ENCODE data around the gene CCL26. TPM values are rescaled to one million over a fixed set of nuclear protein-coding genes. Genes with fewer than 3 reads are reported as not detected.
A peak's percentile ranks its signal among the peaks of the same experiment; 100 is the strongest.

The CCL26 gene
- total RNA-seq, 2 experiments from 2014 or later, result not detected

GRCh38 chr7:75738975-75739795 lies 32.8 kb downstream of the CCL26 start:
- Histone ChIP-seq H3K27ac (ENCODE audit: low read depth in 1 of 2, low read length in 2 of 2) (peak overlapping the region; percentile 77), H3K27me3 (ENCODE audit: control insufficient read depth in 1 of 2, insufficient read depth in 2 of 2, low read length in 2 of 2) (no peaks in the 10 kb centered on the region)
- ATAC-seq (ENCODE audit: poor library complexity), result peak; percentile 91

GRCh38 chr7:75738604-75738974 lies 33.4 kb downstream of the CCL26 start, which contains the start of gene HIP1:
Gene HIP1, minus strand, starts transcription at chr7:75738941. Its CDS starts 21 bp downstream, at chr7:75738920.
- POLR2A ChIA-PET, result interaction anchor here (0.9 kb wide), 1 partner anchor 11 kb away, joined by 6 read pairs; no protein-coding TSS in a partner anchor
- peak within 1 kb of the TSS; percentile 100 for H3K4me3 Mint-ChIP-seq
- H3K9me3 Mint-ChIP-seq, result no peaks in the 10 kb centered on the region
- no peak for TF ChIP-seq CTCF (IDR thresholded peaks at IDR 0.05)
- ATAC-seq (ENCODE audit: poor library complexity) (no peak), DNase-seq (no peak)
- H3K27ac ChIP-seq (ENCODE audit: low read depth in 1 of 2, low read length in 2 of 2), result peak within 1 kb of the TSS; percentile 77
- no peaks in the 10 kb centered on the region for H3K9me3 ChIP-seq (ENCODE audit: control insufficient read depth in 1 of 2, insufficient read depth in 1 of 2, low read length in 2 of 2)
- H3K27me3 Mint-ChIP-seq, result peaks cover 4% of the 10 kb centered on the region
- peaks cover 16% of the 10 kb centered on the region for H3K4me1 Mint-ChIP-seq (ENCODE audit: low read depth)
- H3K27me3 ChIP-seq (ENCODE audit: control insufficient read depth in 1 of 2, insufficient read depth in 2 of 2, low read length in 2 of 2), result no peaks in the 10 kb centered on the region
- CTCF ChIA-PET, result interaction anchor here (1.9 kb wide), 1 partner anchor 24 kb away, joined by 13 read pairs; no protein-coding TSS in a partner anchor
- intact Hi-C loops (cut with DNase I, micrococcal nuclease), result loop anchor here in 1 of 2 experiments (2.0 to 5.0 kb wide), 3 partner anchors 174 to 654 kb away; no protein-coding TSS in a partner anchor
- peak within 1 kb of the TSS; percentile 89 for H3K27ac Mint-ChIP-seq
- no peaks in the 10 kb centered on the region for H3K36me3 ChIP-seq (ENCODE audit: insufficient read depth, low read length)
- peak within 1 kb of the TSS; percentile 82 for H3K4me3 ChIP-seq (ENCODE audit: low read length)
- H3K36me3 Mint-ChIP-seq (ENCODE audit: low read depth), result peaks cover 4% of the 10 kb centered on the region
- peaks cover 21% of the 10 kb centered on the region for H3K4me1 ChIP-seq (ENCODE audit: insufficient read depth, low read length)

More at GRCh38 chr7:75738975-75739795, 32.8 kb downstream of the CCL26 start:
- CTCF ChIA-PET, result interaction anchor here (0.8 to 1.9 kb wide), 3 partner anchors 10 to 280 kb away, joined by 3 to 13 read pairs (median 4); no protein-coding TSS in a partner anchor
- Mint-ChIP-seq H3K9me3 (no peaks in the 10 kb centered on the region), H3K36me3 (ENCODE audit: low read depth) (peaks cover 4% of the 10 kb centered on the region), H3K27me3 (peaks cover 4% of the 10 kb centered on the region), H3K4me3 (peak overlapping the region; percentile 100), H3K4me1 (ENCODE audit: low read depth) (peaks cover 16% of the 10 kb centered on the region), H3K27ac (peak overlapping the region; percentile 89)
- Histone ChIP-seq H3K9me3 (ENCODE audit: control insufficient read depth in 1 of 2, insufficient read depth in 1 of 2, low read length in 2 of 2) (no peaks in the 10 kb centered on the region), H3K36me3 (ENCODE audit: insufficient read depth, low read length) (no peaks in the 10 kb centered on the region), H3K4me3 (ENCODE audit: low read length) (peak overlapping the region; percentile 82), H3K4me1 (ENCODE audit: insufficient read depth, low read length) (peaks cover 21% of the 10 kb centered on the region)
- TF ChIP-seq CTCF (IDR thresholded peaks at IDR 0.05), result no peak
- intact Hi-C loops (cut with DNase I, micrococcal nuclease), result loop anchor here in 1 of 2 experiments (2.0 to 5.0 kb wide), 3 partner anchors 174 to 653 kb away; no protein-coding TSS in a partner anchor
- DNase-seq, result peak; percentile 99 to 100 (median 100)
- POLR2A ChIA-PET, result interaction anchor here (0.6 to 1.8 kb wide), 7 partner anchors 11 to 674 kb away, joined by 3 to 7 read pairs (median 4); partner anchors contain the start of genes MDH2, POR and STYXL1

- Mint-ChIP-seq H3K36me3 (ENCODE audit: low read depth) (peaks cover 4% of the 10 kb centered on the region), H3K27ac (peak overlapping the region; percentile 59), H3K9me3 (no peaks in the 10 kb centered on the region), H3K27me3 (peaks cover 4% of the 10 kb centered on the region), H3K4me3 (peak overlapping the region; percentile 92), H3K4me1 (ENCODE audit: low read depth) (peaks cover 16% of the 10 kb centered on the region)
- CTCF ChIA-PET, result no interaction called here
- Histone ChIP-seq H3K27me3 (ENCODE audit: control insufficient read depth in 1 of 2, insufficient read depth in 2 of 2, low read length in 2 of 2) (no peaks in the 10 kb centered on the region), H3K4me1 (ENCODE audit: insufficient read depth, low read length) (peaks cover 21% of the 10 kb centered on the region), H3K9me3 (ENCODE audit: control insufficient read depth in 1 of 2, insufficient read depth in 1 of 2, low read length in 2 of 2) (no peaks in the 10 kb centered on the region), H3K36me3 (ENCODE audit: insufficient read depth, low read length) (no peaks in the 10 kb centered on the region), H3K27ac (ENCODE audit: low read depth in 1 of 2, low read length in 2 of 2) (peak overlapping the region; percentile 29 to 53), H3K4me3 (ENCODE audit: low read length) (peak overlapping the region; percentile 82)
- intact Hi-C loops (cut with DNase I, micrococcal nuclease), result loop anchor here in 1 of 2 experiments (2.0 to 5.0 kb wide), 3 partner anchors 175 to 654 kb away; no protein-coding TSS in a partner anchor
- TF ChIP-seq CTCF (IDR thresholded peaks at IDR 0.05), result no peak
- peak in 3 of 14 experiments; percentile 6 to 37 (median 29) for DNase-seq
- POLR2A ChIA-PET, result interaction anchor here (1.4 kb wide), 1 partner anchor 10 kb away, joined by 4 read pairs; no protein-coding TSS in a partner anchor
- no peak for ATAC-seq (ENCODE audit: poor library complexity)
Observed at GRCh38 chr7:75737856-75738603, 34.0 kb downstream of the CCL26 start.
